Activated CD4-positive, alpha-beta T cell treated with anti-CD3 and anti-CD28 coated beads for 36 hours (primary cell): ENCODE measurements around the gene CDH4. TPM values are rescaled to one million over a fixed set of nuclear protein-coding genes. Genes with fewer than 3 reads are reported as not detected.

ENCODE experiments used
- ATAC-seq: fragments of 200-7000 bp; cut with Tn5 transposase; one replicate; pipeline ENCODE4 v1.10.0; 2021; ENCODE audit warnings: mild to moderate bottlenecking, moderate library complexity
- CTCF ChIA-PET: fragments of 350-600 bp; sonication (Branson Sonifier 250); formaldehyde crosslinking; loops from one replicate; lab custom pipeline; 2021; ENCODE audit warnings: antibody characterized with exemption; lab: Charles Lee
- POLR2A ChIA-PET: fragments of 350-600 bp; sonication (Branson Sonifier 250); formaldehyde crosslinking; loops from one replicate; lab custom pipeline; 2021; ENCODE audit warnings: antibody characterized with exemption, inconsistent platforms; lab: Charles Lee
- DNase-seq: peaks from one replicate; pipeline ENCODE4 v3.0.0-alpha.2; 2020
- H3K27ac Mint-ChIP-seq: one replicate; pipeline ENCODE4 v1.8.0; 2021; ENCODE audit warnings: mixed read lengths
- H3K27me3 Mint-ChIP-seq: one replicate; pipeline ENCODE4 v1.8.0; 2021; ENCODE audit warnings: mixed read lengths
- H3K36me3 Mint-ChIP-seq: one replicate; pipeline ENCODE4 v1.8.0; 2021; ENCODE audit warnings: low read depth, mixed read lengths
- H3K4me1 Mint-ChIP-seq: one replicate; pipeline ENCODE4 v1.8.0; 2021; ENCODE audit warnings: mixed read lengths
- H3K4me3 Mint-ChIP-seq: one replicate; pipeline ENCODE4 v1.8.0; 2021; ENCODE audit warnings: mild to moderate bottlenecking, moderate library complexity, mixed read lengths
- H3K9me3 Mint-ChIP-seq: one replicate; pipeline ENCODE4 v1.8.0; 2021; ENCODE audit warnings: low read depth, mixed read lengths
- intact Hi-C, 2 experiments: fragments of 100-400 bp; cut with DNase I in 1 of 2; cut with micrococcal nuclease in 1 of 2; formaldehyde crosslinking; loops; one replicate each; pipeline versions ENCODE4 v1.14.2 to v1.15.1; 2022 to 2024; cut with DNase I, micrococcal nuclease
- total RNA-seq, 2 experiments: library from RNA; stranded (reverse); gene quantifications; one replicate each; pipeline ENCODE4 v1.2.3, GENCODE V29; 2021

The CDH4 gene
- total RNA-seq, 2 experiments from 2014 or later, result not detected

GRCh38 chr20:61385731-61386130 is 133.7 kb downstream of the CDH4 start:
- Mint-ChIP-seq H3K4me3 (no peak overlapping the region), H3K27ac (no peak overlapping the region), H3K9me3 (peaks cover 3% of the 10 kb centered on the region), H3K36me3 (no peaks in the 10 kb centered on the region), H3K27me3 (peaks cover 6% of the 10 kb centered on the region), H3K4me1 (no peaks in the 10 kb centered on the region)
- CTCF ChIA-PET, result no interaction called here
- intact Hi-C loops, result no loop called here
- ATAC-seq (no peak), DNase-seq (no peak)
- POLR2A ChIA-PET, result no interaction called here

- peak; percentile 9 for DNase-seq
- POLR2A ChIA-PET, result no interaction called here
Observed at GRCh38 chr20:61387204-61387953, 135.3 kb downstream of the CDH4 start.

DNA sequence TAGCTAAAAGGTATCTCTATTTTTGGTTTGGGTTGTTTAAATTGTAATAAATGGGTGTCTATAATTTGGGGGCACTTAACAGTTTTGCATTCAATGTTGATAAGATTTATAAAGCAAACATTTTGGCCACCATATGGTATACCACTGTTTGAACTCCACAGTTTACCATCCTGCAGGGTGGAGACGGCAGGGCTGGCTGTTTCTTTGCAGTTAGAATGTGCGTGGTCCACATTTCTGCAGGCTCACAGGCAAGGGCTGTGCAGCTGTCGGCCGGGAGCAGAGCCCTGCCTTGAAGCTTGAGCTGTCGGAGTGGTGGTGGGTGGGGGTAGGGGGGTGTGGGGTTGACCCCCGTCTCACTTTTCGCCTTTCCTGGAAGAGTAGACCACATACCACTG is 135.9 kb downstream of the CDH4 start:
- no peak for ATAC-seq
- peaks cover 6% of the 10 kb centered on the region for H3K27me3 Mint-ChIP-seq

More at GRCh38 chr20:61387204-61387953, 135.3 kb downstream of the CDH4 start:
- H3K9me3 Mint-ChIP-seq, result peaks cover 3% of the 10 kb centered on the region
- no peaks in the 10 kb centered on the region for H3K4me1 Mint-ChIP-seq
- no peak overlapping the region for H3K27ac Mint-ChIP-seq
- CTCF ChIA-PET, result no interaction called here
- H3K4me3 Mint-ChIP-seq, result no peak overlapping the region
- H3K27me3 Mint-ChIP-seq, result peaks cover 6% of the 10 kb centered on the region
- no peak for ATAC-seq
- intact Hi-C loops, result no loop called here
- H3K36me3 Mint-ChIP-seq, result no peaks in the 10 kb centered on the region

GRCh38 chr20:61389077-61389476 is 137.0 kb downstream of the CDH4 start:
- intact Hi-C loops, result no loop called here
- no peak overlapping the region for H3K27ac Mint-ChIP-seq
- no peak for DNase-seq
- no peak overlapping the region for H3K4me3 Mint-ChIP-seq
- POLR2A ChIA-PET, result no interaction called here
- CTCF ChIA-PET, result no interaction called here
- no peak for ATAC-seq
- H3K36me3 Mint-ChIP-seq, result no peaks in the 10 kb centered on the region
- peaks cover 6% of the 10 kb centered on the region for H3K27me3 Mint-ChIP-seq
- H3K4me1 Mint-ChIP-seq, result no peaks in the 10 kb centered on the region
- peaks cover 3% of the 10 kb centered on the region for H3K9me3 Mint-ChIP-seq

More for the DNA sequence above, 135.9 kb downstream of the CDH4 start:
- ChIA-PET POLR2A (no interaction called here), CTCF (no interaction called here)
- Mint-ChIP-seq H3K4me1 (no peaks in the 10 kb centered on the region), H3K36me3 (no peaks in the 10 kb centered on the region), H3K27ac (no peak overlapping the region), H3K4me3 (no peak overlapping the region), H3K9me3 (peaks cover 3% of the 10 kb centered on the region)
- no peak for DNase-seq
- intact Hi-C loops, result no loop called here

DNA sequence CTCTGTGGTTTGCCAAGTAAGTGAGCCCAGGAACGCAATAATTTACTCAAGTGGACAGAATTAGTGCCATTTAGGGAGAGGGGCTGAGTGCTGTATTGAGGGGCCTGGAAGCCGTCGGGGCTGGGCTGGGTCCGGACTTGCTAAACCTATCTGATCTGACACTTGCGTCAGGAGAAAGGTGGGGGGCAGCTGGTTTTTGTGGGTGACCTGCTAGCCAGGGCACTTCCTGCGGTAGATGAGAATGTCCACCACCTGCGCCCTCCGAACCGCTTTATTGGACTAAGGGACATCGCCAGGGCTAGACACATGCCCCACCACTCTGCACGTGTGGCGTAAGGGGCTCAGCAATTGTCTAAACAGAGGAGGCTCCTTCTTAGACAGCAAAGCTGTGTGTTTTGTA is 139.1 kb downstream of the CDH4 start:
- no peak for ATAC-seq
- H3K9me3 Mint-ChIP-seq, result peaks cover 3% of the 10 kb centered on the region
- H3K27ac Mint-ChIP-seq, result no peak overlapping the region
- DNase-seq, result no peak
- H3K4me3 Mint-ChIP-seq, result no peak overlapping the region
- H3K4me1 Mint-ChIP-seq, result no peaks in the 10 kb centered on the region
- intact Hi-C loops, result no loop called here
- H3K36me3 Mint-ChIP-seq, result no peaks in the 10 kb centered on the region
- peaks cover 6% of the 10 kb centered on the region for H3K27me3 Mint-ChIP-seq
- ChIA-PET CTCF (no interaction called here), POLR2A (no interaction called here)

DNA sequence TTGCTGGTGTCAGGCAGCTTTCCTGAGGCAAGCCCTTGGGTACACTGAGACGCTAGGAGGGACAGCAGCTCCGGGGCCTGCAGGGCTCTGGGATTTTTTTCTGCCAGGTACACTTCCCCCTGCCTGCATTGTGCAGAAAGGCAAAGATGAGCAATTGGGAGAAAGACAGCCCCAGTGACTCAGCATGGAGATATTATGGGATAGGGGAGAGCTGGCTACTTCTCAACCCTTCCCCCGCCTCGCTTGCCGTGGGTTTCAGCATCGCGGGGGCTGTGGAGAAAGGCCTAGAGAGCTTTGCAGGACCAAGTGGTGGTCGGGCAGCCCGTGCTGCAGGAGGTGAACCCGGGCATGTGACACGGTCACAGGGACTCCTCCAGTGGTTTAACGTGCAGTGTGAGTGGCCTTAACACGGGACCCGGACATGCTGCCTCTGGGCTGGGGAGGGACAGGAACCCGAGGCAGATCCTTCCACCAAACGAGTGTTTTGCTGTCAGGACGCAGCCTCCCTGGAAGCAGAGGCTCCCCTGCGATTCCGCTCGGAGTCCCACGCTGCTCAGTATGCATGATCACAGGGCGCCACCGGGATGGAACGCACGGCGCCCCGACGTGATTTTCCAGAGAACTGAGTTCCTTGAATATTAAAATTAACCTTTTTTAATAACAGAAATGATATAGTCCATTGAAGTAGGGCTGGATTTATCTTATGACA is 139.9 kb downstream of the CDH4 start:
- ATAC-seq (no peak), DNase-seq (no peak)
- ChIA-PET POLR2A (no interaction called here), CTCF (no interaction called here)
- no peaks in the 10 kb centered on the region for H3K36me3 Mint-ChIP-seq
- peaks cover 6% of the 10 kb centered on the region for H3K27me3 Mint-ChIP-seq
- no peak overlapping the region for H3K27ac Mint-ChIP-seq
- H3K9me3 Mint-ChIP-seq, result peaks cover 3% of the 10 kb centered on the region
- no peaks in the 10 kb centered on the region for H3K4me1 Mint-ChIP-seq
- intact Hi-C loops, result no loop called here
- H3K4me3 Mint-ChIP-seq, result no peak overlapping the region

DNA sequence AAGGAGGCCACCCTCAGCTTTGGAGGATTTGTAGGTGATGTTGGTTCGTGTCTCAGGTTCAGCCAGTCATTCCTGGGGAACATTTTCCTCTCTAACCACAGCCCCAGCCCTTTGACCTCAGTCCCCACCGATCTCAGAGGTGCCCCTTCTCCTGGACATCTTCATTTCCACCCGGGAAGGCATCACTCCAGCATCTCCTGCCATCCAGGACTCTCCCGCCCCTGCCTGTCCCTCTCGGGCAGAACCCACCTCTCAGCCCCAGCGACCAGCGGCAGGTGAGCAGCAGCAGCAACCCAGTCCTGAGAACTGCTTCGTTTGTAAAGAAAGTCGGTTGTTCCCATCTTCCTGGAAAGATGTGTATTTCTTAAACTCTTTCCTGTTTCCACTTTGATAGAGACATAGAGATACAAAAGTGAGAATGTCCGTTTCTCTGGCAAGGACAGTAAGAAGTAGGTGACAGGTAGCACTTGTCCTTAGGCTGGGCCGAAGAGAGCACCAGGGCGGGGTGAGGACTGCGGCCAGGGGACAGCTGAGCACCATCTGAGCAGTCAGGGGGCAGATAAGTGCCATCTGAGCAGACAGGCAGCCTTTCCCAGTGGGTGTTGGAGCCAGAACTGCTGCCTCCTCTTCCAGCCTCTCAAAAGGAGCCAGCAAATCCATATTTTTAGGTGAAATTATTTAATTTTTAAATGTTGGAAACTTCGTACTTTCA is 142.2 kb downstream of the CDH4 start:
- ChIA-PET POLR2A (no interaction called here), CTCF (no interaction called here)
- no peak for ATAC-seq
- no peaks in the 10 kb centered on the region for H3K4me1 Mint-ChIP-seq
- H3K27ac Mint-ChIP-seq, result no peak overlapping the region
- H3K9me3 Mint-ChIP-seq, result peaks cover 3% of the 10 kb centered on the region
- H3K4me3 Mint-ChIP-seq, result no peak overlapping the region
- intact Hi-C loops, result no loop called here
- no peaks in the 10 kb centered on the region for H3K36me3 Mint-ChIP-seq
- DNase-seq, result no peak
- H3K27me3 Mint-ChIP-seq, result no peaks in the 10 kb centered on the region

GRCh38 chr20:61396262-61396848 is 144.3 kb downstream of the CDH4 start:
- Mint-ChIP-seq H3K27me3 (no peaks in the 10 kb centered on the region), H3K27ac (no peak overlapping the region)

GRCh38 chr20:61397146-61397545 is 145.1 kb downstream of the CDH4 start:
- intact Hi-C loops, result no loop called here
- CTCF ChIA-PET, result no interaction called here
- POLR2A ChIA-PET, result no interaction called here
- no peak overlapping the region for H3K27ac Mint-ChIP-seq
- H3K4me1 Mint-ChIP-seq, result no peaks in the 10 kb centered on the region
- H3K36me3 Mint-ChIP-seq, result no peaks in the 10 kb centered on the region
- H3K4me3 Mint-ChIP-seq, result no peak overlapping the region
- DNase-seq (no peak), ATAC-seq (no peak)
- no peaks in the 10 kb centered on the region for H3K9me3 Mint-ChIP-seq
- H3K27me3 Mint-ChIP-seq, result no peaks in the 10 kb centered on the region

More at GRCh38 chr20:61396262-61396848, 144.3 kb downstream of the CDH4 start:
- intact Hi-C loops, result no loop called here
- Mint-ChIP-seq H3K9me3 (no peaks in the 10 kb centered on the region), H3K36me3 (no peaks in the 10 kb centered on the region), H3K4me1 (no peaks in the 10 kb centered on the region), H3K4me3 (no peak overlapping the region)
- DNase-seq (no peak), ATAC-seq (no peak)
- ChIA-PET CTCF (no interaction called here), POLR2A (no interaction called here)

DNA sequence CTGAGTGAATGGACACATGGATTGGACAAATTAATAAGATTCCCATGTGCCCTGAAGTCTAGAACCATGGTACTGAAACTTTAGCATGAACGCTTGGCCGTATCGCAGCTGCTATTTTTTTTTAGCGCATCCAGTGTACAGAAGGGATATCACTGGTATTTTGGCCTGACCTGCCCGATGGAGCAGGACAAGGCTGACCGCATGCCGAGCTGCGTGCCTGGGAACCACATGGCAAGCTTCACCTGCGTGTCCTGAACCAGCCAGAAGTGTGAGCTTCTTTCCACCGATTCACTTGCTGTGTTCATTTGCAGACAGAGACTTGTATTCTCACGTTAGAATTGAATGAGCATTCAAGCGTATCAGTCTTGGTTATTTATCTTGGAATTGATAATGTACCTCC is 145.7 kb downstream of the CDH4 start:
- no peaks in the 10 kb centered on the region for H3K9me3 Mint-ChIP-seq

DNA sequence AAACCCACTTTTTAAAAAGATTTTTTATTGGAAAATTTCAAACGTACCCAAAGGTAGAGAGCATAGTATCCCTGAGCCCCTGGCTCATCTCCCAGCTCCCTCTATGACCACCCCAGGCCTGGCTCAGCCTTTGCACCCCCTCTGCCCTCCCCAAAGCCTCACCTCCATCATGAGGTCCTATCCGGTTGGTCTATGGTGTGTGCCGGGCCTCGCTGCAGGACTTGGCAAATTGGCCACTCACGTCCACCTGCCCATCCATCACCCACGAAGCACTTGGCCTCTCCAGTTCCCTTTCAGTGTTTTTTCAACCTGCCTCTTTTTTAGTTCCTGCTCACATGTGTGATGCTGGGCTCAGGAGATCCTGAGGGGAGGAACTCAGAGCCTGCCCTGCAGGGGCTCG is 147.4 kb downstream of the CDH4 start:
- Mint-ChIP-seq H3K4me1 (no peaks in the 10 kb centered on the region), H3K9me3 (no peaks in the 10 kb centered on the region), H3K27me3 (no peaks in the 10 kb centered on the region), H3K4me3 (no peak overlapping the region), H3K36me3 (no peaks in the 10 kb centered on the region), H3K27ac (no peak overlapping the region)
- POLR2A ChIA-PET, result no interaction called here
- intact Hi-C loops, result no loop called here
- CTCF ChIA-PET, result no interaction called here
- DNase-seq (no peak), ATAC-seq (no peak)

More for the DNA sequence above, 145.7 kb downstream of the CDH4 start:
- ATAC-seq (no peak), DNase-seq (no peak)
- Mint-ChIP-seq H3K36me3 (no peaks in the 10 kb centered on the region), H3K4me3 (no peak overlapping the region), H3K4me1 (no peaks in the 10 kb centered on the region), H3K27ac (no peak overlapping the region), H3K27me3 (no peaks in the 10 kb centered on the region)
- intact Hi-C loops, result no loop called here
- ChIA-PET CTCF (no interaction called here), POLR2A (no interaction called here)
